Lower leg skin (tissue), 3 donors: ENCODE data around the gene MAGI2.

Experiments used
- POLR2A ChIP-seq, 2 donors: fragments of 450-650 bp; IDR thresholded peaks; one replicate each; pipeline ENCODE4 v1.6.1; 2016 to 2017; ENCODE audit warnings: antibody characterized with exemption in 2 of 2, mild to moderate bottlenecking in 1 of 2, moderate library complexity in 1 of 2
- TF ChIP-seq, protein P1 (sequence below), 3 donors: fragments of 450-650 bp; IDR thresholded peaks; one replicate each; pipeline ENCODE4 v1.5.1; 2016; ENCODE audit warnings: antibody characterized with exemption in 3 of 3, mild to moderate bottlenecking in 3 of 3, moderate library complexity in 2 of 3

DNA sequence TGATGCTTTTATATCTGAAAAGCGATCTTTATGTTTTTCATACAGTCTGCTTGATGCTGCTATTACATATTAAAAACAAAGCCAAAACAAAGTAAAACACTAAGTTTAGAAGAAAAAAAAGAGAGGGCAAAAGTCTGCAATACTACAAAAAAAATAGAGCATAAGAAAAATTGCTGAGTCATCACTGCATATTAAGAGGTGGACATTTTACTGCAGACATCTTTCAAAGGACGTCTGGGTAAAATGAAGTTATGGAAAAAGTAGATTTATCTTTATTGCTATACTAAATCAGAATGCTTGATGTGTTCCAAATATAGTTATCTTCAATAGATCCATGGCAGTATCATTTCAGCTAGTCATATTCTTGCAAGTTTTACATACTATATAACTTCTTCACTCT lies 172.0 kb downstream of the MAGI2 start:
- no peak for TF ChIP-seq POLR2A (IDR thresholded peaks at IDR 0.05)
- TF ChIP-seq, protein P1, sequence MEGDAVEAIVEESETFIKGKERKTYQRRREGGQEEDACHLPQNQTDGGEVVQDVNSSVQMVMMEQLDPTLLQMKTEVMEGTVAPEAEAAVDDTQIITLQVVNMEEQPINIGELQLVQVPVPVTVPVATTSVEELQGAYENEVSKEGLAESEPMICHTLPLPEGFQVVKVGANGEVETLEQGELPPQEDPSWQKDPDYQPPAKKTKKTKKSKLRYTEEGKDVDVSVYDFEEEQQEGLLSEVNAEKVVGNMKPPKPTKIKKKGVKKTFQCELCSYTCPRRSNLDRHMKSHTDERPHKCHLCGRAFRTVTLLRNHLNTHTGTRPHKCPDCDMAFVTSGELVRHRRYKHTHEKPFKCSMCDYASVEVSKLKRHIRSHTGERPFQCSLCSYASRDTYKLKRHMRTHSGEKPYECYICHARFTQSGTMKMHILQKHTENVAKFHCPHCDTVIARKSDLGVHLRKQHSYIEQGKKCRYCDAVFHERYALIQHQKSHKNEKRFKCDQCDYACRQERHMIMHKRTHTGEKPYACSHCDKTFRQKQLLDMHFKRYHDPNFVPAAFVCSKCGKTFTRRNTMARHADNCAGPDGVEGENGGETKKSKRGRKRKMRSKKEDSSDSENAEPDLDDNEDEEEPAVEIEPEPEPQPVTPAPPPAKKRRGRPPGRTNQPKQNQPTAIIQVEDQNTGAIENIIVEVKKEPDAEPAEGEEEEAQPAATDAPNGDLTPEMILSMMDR (IDR thresholded peaks at IDR 0.05) = no peak
